Heart left ventricle (tissue), 16 donors: Measurements from ENCODE around the gene MED10. TPM values are rescaled to one million over a fixed set of nuclear protein-coding genes. Genes with fewer than 3 reads are reported as not detected.

Experiments used
- ATAC-seq, 4 donors: fragments of 200-7000 bp; cut with Tn5 transposase; one replicate each; pipeline ENCODE4 v1.9.1; 2020 to 2022; ENCODE audit warnings: moderate library complexity in 4 of 4, mild to moderate bottlenecking in 3 of 4, moderate number of reproducible peaks in 1 of 4
- DNase-seq, 5 donors: peaks; one replicate each; pipeline ENCODE4 v3.0.0-alpha.2; 2020
- H3K27ac ChIP-seq, 12 donors: fragments of 200-600 bp; sonication (generic) in 4 of 12; one replicate each; pipeline versions ENCODE4 v1.5.0 to v1.8.0; 2016 to 2022; ENCODE audit warnings: mild to moderate bottlenecking in 2 of 12
- H3K27me3 ChIP-seq, 9 donors: fragments of 200-600 bp; sonication (generic) in 2 of 9; one replicate each; pipeline versions ENCODE4 v1.5.1 to v1.8.0; 2016 to 2022; ENCODE audit warnings: mild to moderate bottlenecking in 3 of 9
- H3K36me3 ChIP-seq, 9 donors: fragments of 200-600 bp; sonication (generic) in 2 of 9; one replicate each; pipeline versions ENCODE4 v1.5.0 to v1.8.0; 2018 to 2022; ENCODE audit warnings: mild to moderate bottlenecking in 2 of 9
- H3K4me1 ChIP-seq, 12 donors: fragments of 200-600 bp; sonication (generic) in 4 of 12; one replicate each; pipeline versions ENCODE4 v1.5.0 to v1.8.0; 2016 to 2022; ENCODE audit warnings: mild to moderate bottlenecking in 3 of 12
- H3K4me3 ChIP-seq, 12 donors: fragments of 200-600 bp; sonication (generic) in 4 of 12; one replicate each; pipeline versions ENCODE4 v1.5.0 to v1.8.0; 2017 to 2022; ENCODE audit warnings: mild to moderate bottlenecking in 9 of 12, moderate library complexity in 4 of 12
- H3K9me3 ChIP-seq, 12 donors: fragments of 200-600 bp; sonication (generic) in 4 of 12; one replicate each; pipeline versions ENCODE4 v1.5.0 to v1.8.0; 2016 to 2022; ENCODE audit warnings: mild to moderate bottlenecking in 1 of 12
- CTCF ChIP-seq, 12 donors: fragments of 200-600 bp; sonication (generic) in 4 of 12; IDR thresholded peaks; one replicate each; pipeline versions ENCODE4 v1.5.0 to v1.8.0; 2018 to 2022; ENCODE audit warnings: antibody characterized with exemption in 12 of 12, mild to moderate bottlenecking in 5 of 12
- POLR2A ChIP-seq, 2 donors: fragments of 450-650 bp; IDR thresholded peaks; one replicate each; pipeline ENCODE4 v1.6.1; 2017; ENCODE audit warnings: antibody characterized with exemption in 2 of 2, mild to moderate bottlenecking in 2 of 2, moderate library complexity in 2 of 2
- WGBS, 4 donors: extraction: QIAGEN DNeasy Blood & Tissue Kit in 2 of 4; methylation state at CpG; one replicate each; pipeline versions ENCODE4 v1.1.5 to v1.1.7; 2013 to 2018; 5-methylcytosine and 5-hydroxymethylcytosine counted together
- intact Hi-C, 10 donors: fragments of 100-400 bp; cut with DNase I; formaldehyde crosslinking; loops; one replicate each; pipeline versions ENCODE4 v1.11.1 to v1.14.2; 2022
- polyA plus RNA-seq, 2 donors: library from polyadenylated mRNA; stranded (reverse); fragments of 200-250 nt; gene quantifications; one replicate each; pipeline ENCODE4 v1.2.3, GENCODE V29; 2013
- total RNA-seq, 9 donors: library from RNA; depleted of rRNA in 2 of 9; stranded (reverse); fragments of >200 nt in 2 of 9; fragmentation: NEBNext Ultra II Directional in 3 of 9; extraction: Animal tissue kit (Norgen Biotek cat#: 25700) in 3 of 9; gene quantifications; one replicate each; pipeline versions ENCODE4 v1.1.0 to v1.2.4, GENCODE V29; 2016 to 2023
- donor health status: ischemic (EF 13 %, LVEDD 7.1; RV severe dilation, severe dysfunction).
- donor health status: healthy with polysubstance abuse.
- donor health status: DM: no; HTN: yes; CAD: no.
- donor health status: DM: no; HTN: no; CAD: no.
- donor health status: ischemic (EF 25% LVEDD 6.9; RV normal size, moderate dysfunction).
- donor health status: ischemic (EF 25% LVEDD 5.7; RV mildly dilated, moderate dysfunction).
- donor health status: healthy.
- donor health status: DM: yes; HTN: yes; CAD: no.
- donor health status: ischemic (EF 35%, LVEDD 5.7; RV mildly dilated, moderate dysfunction).
- donor health status: nonischemic (EF 11% LVEDD 7.7; RV severe dilation, severe dysfunction).
- donor health status: DM: yes; HTN: yes; CAD: no.
- donor health status: PGD.
- donor health status: ischemic (EF 29% LVEDD 5.4; RV normal size, mild dysfunction).
- donor health status: nonischemic (EF 23%, LVEDD 6.1; RV moderate dilation, normal function).

Gene MED10
- total and polyA plus RNA-seq, 11 donors, result 13.2 to 51.9 (median 23.9) TPM

GRCh38 chr5:6377582-6377904 lies 804 bp downstream of the MED10 start:
- no peak for DNase-seq
- H3K27me3 ChIP-seq, result peaks cover 0 to 3% (median 0%) of the 10 kb centered on the region in 9 donors
- H3K4me3 ChIP-seq, result peak overlapping the region; percentile 64 to 99 (median 98)
- intact Hi-C loops, result loop anchor here in 8 of 10 donors (5.0 to 10.0 kb wide), 14 partner anchors 55 to 955 kb away; partner anchors contain the start of genes UBE2QL1 (in 3 of the 8), TENT4A (in 2 of the 8), ICE1 (in 1 of the 8) and NSUN2 (in 1 of the 8)
- ATAC-seq, result no peak
- peaks cover 0 to 27% (median 16%) of the 10 kb centered on the region in 12 donors for H3K4me1 ChIP-seq
- 29 to 34% (median 32%) methylated on average over 6 of the region's 6 CpGs for WGBS, 4 donors
- H3K36me3 ChIP-seq, result peaks cover 0 to 47% (median 44%) of the 10 kb centered on the region in 9 donors
- peak overlapping the region; percentile 60 to 95 (median 91) for H3K27ac ChIP-seq
- TF ChIP-seq CTCF (IDR thresholded peaks at IDR 0.05) (no peak), POLR2A (IDR thresholded peaks at IDR 0.05) (no peak)
- H3K9me3 ChIP-seq, result no peaks in the 10 kb centered on the region

- Histone ChIP-seq H3K4me1 (peaks cover 0 to 27% (median 16%) of the 10 kb centered on the region in 12 donors), H3K27ac (peak overlapping the region in 5 of 12 donors; percentile 81 to 94 (median 92)), H3K36me3 (peaks cover 0 to 52% (median 49%) of the 10 kb centered on the region in 9 donors), H3K4me3 (peak overlapping the region in 11 of 12 donors; percentile 64 to 99 (median 98)), H3K27me3 (peaks cover 0 to 3% (median 0%) of the 10 kb centered on the region in 9 donors), H3K9me3 (no peaks in the 10 kb centered on the region)
- 57 to 64% (median 60%) methylated on average over 11 of the region's 11 CpGs for WGBS, 4 donors
- TF ChIP-seq CTCF (IDR thresholded peaks at IDR 0.05) (no peak), POLR2A (IDR thresholded peaks at IDR 0.05) (no peak)
- DNase-seq, result no peak
- no peak for ATAC-seq
- intact Hi-C loops, result loop anchor here in 8 of 10 donors (5.0 to 10.0 kb wide), 14 partner anchors 55 to 955 kb away; partner anchors contain the start of genes UBE2QL1 (in 3 of the 8), TENT4A (in 2 of the 8), ICE1 (in 1 of the 8) and NSUN2 (in 1 of the 8)
Observed at GRCh38 chr5:6376974-6377520, 1.3 kb downstream of the MED10 start.

GRCh38 chr5:6373081-6373846 lies 5.1 kb downstream of the MED10 start:
- no peaks in the 10 kb centered on the region for H3K9me3 ChIP-seq
- ATAC-seq (no peak), DNase-seq (no peak)
- H3K27ac ChIP-seq, result peak overlapping the region in 4 of 12 donors; percentile 15 to 46 (median 36)
- WGBS, 4 donors, result 78 to 85% (median 79%) methylated on average over 17 of the region's 17 CpGs
- peaks cover 0 to 25% (median 12%) of the 10 kb centered on the region in 12 donors for H3K4me1 ChIP-seq
- H3K36me3 ChIP-seq, result peaks cover 0 to 90% (median 87%) of the 10 kb centered on the region in 9 donors
- no peak overlapping the region for H3K4me3 ChIP-seq
- no peak for TF ChIP-seq POLR2A (IDR thresholded peaks at IDR 0.05)
- no peak for TF ChIP-seq CTCF (IDR thresholded peaks at IDR 0.05)
- intact Hi-C loops, result loop anchor here in 8 of 10 donors (10.0 kb wide), 11 partner anchors 72 to 878 kb away; partner anchors contain the start of genes TENT4A (in 2 of the 8), NSUN2 (in 1 of the 8), SRD5A1 (in 1 of the 8) and UBE2QL1 (in 1 of the 8)
- no peaks in the 10 kb centered on the region for H3K27me3 ChIP-seq
